PC-9 (cell line): Measurements from ENCODE around the gene MYO10. TPM values are rescaled to one million over a fixed set of nuclear protein-coding genes. Genes with fewer than 3 reads are reported as not detected.

Experiments
- BruUV-seq: library from RNA; stranded (reverse); fragments of 400-500 nt; replicated peaks from 2 replicates; lab custom pipeline; 2021; lab: Mats Ljungman, UMichigan
- CTCF ChIA-PET: fragments of 300-600 bp; sonication (Branson Sonifier 250); formaldehyde crosslinking; loops from one replicate; lab custom pipeline; 2022; ENCODE audit warnings: antibody characterized with exemption; lab: Charles Lee
- POLR2A ChIA-PET: fragments of 300-600 bp; sonication (Branson Sonifier 250); formaldehyde crosslinking; loops from one replicate; lab custom pipeline; 2022; ENCODE audit warnings: antibody characterized with exemption; ENCODE audit not compliant: unreplicated experiment; lab: Charles Lee
- DNase-seq, 2 experiments: peaks; one replicate each; pipeline versions ENCODE4 v3.0.0 to v3.0.0-alpha.2; 2015 to 2022; ENCODE audit warnings: mixed read lengths in 1 of 2
- H2AFZ ChIP-seq: fragments of 200-600 bp; sonication (generic); 2 replicates; pipeline ENCODE4 v1.8.1; 2017; ENCODE audit warnings: antibody characterized with exemption
- H3F3A ChIP-seq: fragments of 200-600 bp; sonication (generic); 2 replicates; pipeline ENCODE4 v1.8.1; 2017; ENCODE audit warnings: antibody characterized with exemption, mild to moderate bottlenecking, low read depth; ENCODE audit not compliant: insufficient read depth
- H3K27ac ChIP-seq: fragments of 200-600 bp; sonication (generic); 2 replicates; pipeline ENCODE4 v1.6.1; 2016; ENCODE audit warnings: mixed run types
- H3K27me3 ChIP-seq: fragments of 200-600 bp; sonication (generic); 2 replicates; pipeline ENCODE4 v1.6.1; 2016; ENCODE audit warnings: low read depth, mixed run types; ENCODE audit not compliant: insufficient read depth
- H3K36me3 ChIP-seq: fragments of 200-600 bp; sonication (generic); 2 replicates; pipeline ENCODE4 v1.6.1; 2016; ENCODE audit warnings: low read depth, mixed run types
- H3K4me1 ChIP-seq: fragments of 200-600 bp; sonication (generic); replicated peaks from 2 replicates; pipeline ENCODE4 v1.6.1; 2016; ENCODE audit warnings: mixed run types; ENCODE audit not compliant: insufficient read depth
- H3K4me2 ChIP-seq: fragments of 200-600 bp; sonication (generic); 2 replicates; pipeline ENCODE4 v1.6.1; 2017; ENCODE audit warnings: mixed run types
- H3K4me3 ChIP-seq: fragments of 200-600 bp; sonication (generic); 2 replicates; pipeline ENCODE4 v1.6.1; 2016; ENCODE audit warnings: mixed run types
- H3K79me2 ChIP-seq: fragments of 200-600 bp; sonication (generic); 2 replicates; pipeline ENCODE4 v1.6.1; 2017; ENCODE audit warnings: low read depth, mixed run types
- H3K9me2 ChIP-seq: fragments of 200-600 bp; sonication (generic); 2 replicates; pipeline ENCODE4 v1.8.1; 2017; ENCODE audit warnings: mild to moderate bottlenecking; ENCODE audit not compliant: insufficient read depth
- H3K9me3 ChIP-seq: fragments of 200-600 bp; sonication (generic); 2 replicates; pipeline ENCODE4 v1.8.1; 2016; ENCODE audit warnings: low read depth; ENCODE audit not compliant: insufficient read depth
- H4K20me1 ChIP-seq: fragments of 200-600 bp; sonication (generic); 2 replicates; pipeline ENCODE4 v1.8.1; 2017; ENCODE audit not compliant: insufficient read depth
- EZH2 ChIP-seq: fragments of 200-600 bp; sonication (generic); IDR thresholded peaks from 2 replicates; pipeline ENCODE4 v1.8.0; 2017; ENCODE audit warnings: antibody characterized with exemption, low read depth
- intact Hi-C: fragments of 100-400 bp; cut with micrococcal nuclease; formaldehyde crosslinking; loops from one replicate; pipeline ENCODE4 v1.10.0; 2022; ENCODE audit not compliant: unreplicated experiment
- total RNA-seq: library from RNA; stranded (reverse); gene quantifications from 2 replicates; pipeline ENCODE4 v1.2.3, GENCODE V29; 2021
- TF ChIP-seq, protein P1 (sequence below): fragments of 200-600 bp; sonication (generic); conservative IDR thresholded peaks from 2 replicates; pipeline ENCODE4 v1.6.1; 2017; ENCODE audit warnings: mixed run types, antibody characterized with exemption, mild to moderate bottlenecking, moderate library complexity

Gene MYO10
- total RNA-seq, 1 experiment from 2014 or later: 92.8 TPM

DNA sequence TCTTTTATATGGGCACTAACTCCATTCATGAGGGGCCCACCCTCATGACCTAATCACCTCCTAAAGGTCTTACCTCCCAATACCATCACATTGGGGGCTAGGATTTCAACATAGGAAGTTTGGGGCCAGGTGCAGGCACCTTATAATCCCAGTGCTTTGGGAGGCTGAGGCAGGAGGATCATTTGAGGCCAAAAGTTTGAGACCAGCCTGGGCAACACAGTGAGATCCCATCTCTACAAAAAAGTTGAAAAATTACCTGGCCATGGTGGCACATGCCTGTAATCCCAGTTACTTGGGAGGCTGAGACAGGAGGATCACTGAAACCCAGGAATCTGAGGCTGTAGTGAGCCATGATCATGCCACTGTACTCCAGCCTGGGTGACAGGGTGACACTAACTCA lies 76.7 kb downstream of the MYO10 start:
- POLR2A ChIA-PET: no interaction called here
- CTCF ChIA-PET: no interaction called here
- Histone ChIP-seq H3K9me2 (no peaks in the 10 kb centered on the region), H3F3A (no peaks in the 10 kb centered on the region), H2AFZ (no peak overlapping the region), H3K79me2 (peaks cover 5% of the 10 kb centered on the region; the same call in 1 of the 2 replicates), H3K27me3 (no peaks in the 10 kb centered on the region), H3K4me2 (no peak overlapping the region), H3K27ac (no peak overlapping the region), H3K36me3 (no peaks in the 10 kb centered on the region), H3K9me3 (peaks cover 5% of the 10 kb centered on the region), H4K20me1 (no peaks in the 10 kb centered on the region), H3K4me3 (no peak overlapping the region), H3K4me1 (no peaks in the 10 kb centered on the region)
- BruUV-seq: no TSS peak
- TF ChIP-seq EZH2: no peak
- TF ChIP-seq, protein P1, sequence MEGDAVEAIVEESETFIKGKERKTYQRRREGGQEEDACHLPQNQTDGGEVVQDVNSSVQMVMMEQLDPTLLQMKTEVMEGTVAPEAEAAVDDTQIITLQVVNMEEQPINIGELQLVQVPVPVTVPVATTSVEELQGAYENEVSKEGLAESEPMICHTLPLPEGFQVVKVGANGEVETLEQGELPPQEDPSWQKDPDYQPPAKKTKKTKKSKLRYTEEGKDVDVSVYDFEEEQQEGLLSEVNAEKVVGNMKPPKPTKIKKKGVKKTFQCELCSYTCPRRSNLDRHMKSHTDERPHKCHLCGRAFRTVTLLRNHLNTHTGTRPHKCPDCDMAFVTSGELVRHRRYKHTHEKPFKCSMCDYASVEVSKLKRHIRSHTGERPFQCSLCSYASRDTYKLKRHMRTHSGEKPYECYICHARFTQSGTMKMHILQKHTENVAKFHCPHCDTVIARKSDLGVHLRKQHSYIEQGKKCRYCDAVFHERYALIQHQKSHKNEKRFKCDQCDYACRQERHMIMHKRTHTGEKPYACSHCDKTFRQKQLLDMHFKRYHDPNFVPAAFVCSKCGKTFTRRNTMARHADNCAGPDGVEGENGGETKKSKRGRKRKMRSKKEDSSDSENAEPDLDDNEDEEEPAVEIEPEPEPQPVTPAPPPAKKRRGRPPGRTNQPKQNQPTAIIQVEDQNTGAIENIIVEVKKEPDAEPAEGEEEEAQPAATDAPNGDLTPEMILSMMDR: no peak
- DNase-seq: no peak
- intact Hi-C loops: no loop called here

DNA sequence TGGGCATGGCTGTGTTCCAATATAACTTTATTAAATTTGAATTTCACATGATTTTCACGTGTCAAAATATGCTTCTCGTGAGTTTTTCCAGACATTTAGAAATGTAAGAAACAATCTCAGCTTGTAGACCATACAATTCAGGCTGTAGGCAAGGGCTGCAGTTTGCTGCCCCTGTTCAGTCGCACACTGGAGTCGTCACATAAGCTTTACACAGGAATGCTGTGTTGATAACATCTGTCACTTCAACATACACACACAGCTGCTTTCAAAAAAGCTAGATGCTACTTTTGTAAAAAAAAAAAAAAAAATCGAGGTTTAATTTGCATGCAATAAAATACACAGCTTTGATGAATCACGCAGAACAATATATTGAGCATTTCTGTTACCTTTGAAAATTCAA lies 77.9 kb downstream of the MYO10 start:
- CTCF ChIA-PET: interaction anchor here (0.6 kb wide), 1 partner anchor 13 kb away, joined by 7 read pairs; no protein-coding TSS in a partner anchor
- H3K9me2 ChIP-seq: no peaks in the 10 kb centered on the region
- intact Hi-C loops: no loop called here
- no peaks in the 10 kb centered on the region for H3K4me1 ChIP-seq
- no peak overlapping the region for H3K4me3 ChIP-seq
- no peak overlapping the region for H2AFZ ChIP-seq
- TF ChIP-seq, protein P1: no peak
- no peak for TF ChIP-seq EZH2
- H3K4me2 ChIP-seq: no peak overlapping the region
- POLR2A ChIA-PET: interaction anchor here (0.6 kb wide), 1 partner anchor 32 kb away, joined by 3 read pairs; no protein-coding TSS in a partner anchor
- peaks cover 5% of the 10 kb centered on the region for H3K9me3 ChIP-seq
- no peaks in the 10 kb centered on the region for H3K27me3 ChIP-seq
- no peaks in the 10 kb centered on the region for H4K20me1 ChIP-seq
- no peak overlapping the region for H3K27ac ChIP-seq
- peaks cover 5% of the 10 kb centered on the region; the same call in 1 of the 2 replicates for H3K79me2 ChIP-seq
- DNase-seq: no peak
- no TSS peak for BruUV-seq
- no peaks in the 10 kb centered on the region for H3F3A ChIP-seq
- no peaks in the 10 kb centered on the region for H3K36me3 ChIP-seq

DNA sequence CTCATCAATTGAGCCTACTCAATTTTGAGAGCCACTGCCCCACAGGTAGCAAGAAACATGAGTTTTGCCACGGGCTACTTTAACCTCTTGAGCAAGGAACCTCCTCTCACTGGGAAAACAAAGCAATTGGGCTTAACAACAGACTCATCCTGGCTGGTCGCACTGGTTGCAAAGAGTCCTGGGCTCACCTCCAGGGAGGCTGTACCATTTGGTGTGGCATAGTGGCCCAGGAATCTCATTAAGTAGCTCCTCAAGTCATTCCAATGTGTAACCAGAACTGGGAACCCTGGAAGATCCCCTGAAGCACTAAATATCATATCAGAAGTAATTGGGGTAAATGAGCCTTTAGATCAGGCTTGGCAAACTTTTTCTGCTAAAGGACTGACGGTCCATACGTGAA lies 78.5 kb downstream of the MYO10 start:
- H3K27me3 ChIP-seq: no peaks in the 10 kb centered on the region
- H3K79me2 ChIP-seq: peaks cover under 1% of the 10 kb centered on the region; the same call in 1 of the 2 replicates
- no peak overlapping the region for H2AFZ ChIP-seq
- BruUV-seq: no TSS peak
- no peak overlapping the region for H3K4me2 ChIP-seq
- no peak overlapping the region for H3K4me3 ChIP-seq
- no peaks in the 10 kb centered on the region for H3K9me2 ChIP-seq
- CTCF ChIA-PET: interaction anchor here (0.6 kb wide), 1 partner anchor 13 kb away, joined by 7 read pairs; no protein-coding TSS in a partner anchor
- H4K20me1 ChIP-seq: no peaks in the 10 kb centered on the region
- no peak for TF ChIP-seq EZH2
- TF ChIP-seq, protein P1: no peak
- POLR2A ChIA-PET: interaction anchor here (0.6 to 0.7 kb wide), 2 partner anchors 32 to 61 kb away, joined by 3 read pairs; no protein-coding TSS in a partner anchor
- H3K27ac ChIP-seq: no peak overlapping the region
- H3K9me3 ChIP-seq: peaks cover 5% of the 10 kb centered on the region
- no peaks in the 10 kb centered on the region for H3K4me1 ChIP-seq
- no peaks in the 10 kb centered on the region for H3K36me3 ChIP-seq
- no peak for DNase-seq
- H3F3A ChIP-seq: no peaks in the 10 kb centered on the region
- intact Hi-C loops: no loop called here
